ENCODE measurements around the gene NACC1. TPM values are rescaled to one million over a fixed set of nuclear protein-coding genes. Genes with fewer than 3 reads are reported as not detected.

NACC1 gene
- total and polyA plus RNA-seq, 2 donors (not counting 3 experiments of a cell fraction or from before 2014, with no cell fraction given) = 97.6 to 120 TPM

DNA sequence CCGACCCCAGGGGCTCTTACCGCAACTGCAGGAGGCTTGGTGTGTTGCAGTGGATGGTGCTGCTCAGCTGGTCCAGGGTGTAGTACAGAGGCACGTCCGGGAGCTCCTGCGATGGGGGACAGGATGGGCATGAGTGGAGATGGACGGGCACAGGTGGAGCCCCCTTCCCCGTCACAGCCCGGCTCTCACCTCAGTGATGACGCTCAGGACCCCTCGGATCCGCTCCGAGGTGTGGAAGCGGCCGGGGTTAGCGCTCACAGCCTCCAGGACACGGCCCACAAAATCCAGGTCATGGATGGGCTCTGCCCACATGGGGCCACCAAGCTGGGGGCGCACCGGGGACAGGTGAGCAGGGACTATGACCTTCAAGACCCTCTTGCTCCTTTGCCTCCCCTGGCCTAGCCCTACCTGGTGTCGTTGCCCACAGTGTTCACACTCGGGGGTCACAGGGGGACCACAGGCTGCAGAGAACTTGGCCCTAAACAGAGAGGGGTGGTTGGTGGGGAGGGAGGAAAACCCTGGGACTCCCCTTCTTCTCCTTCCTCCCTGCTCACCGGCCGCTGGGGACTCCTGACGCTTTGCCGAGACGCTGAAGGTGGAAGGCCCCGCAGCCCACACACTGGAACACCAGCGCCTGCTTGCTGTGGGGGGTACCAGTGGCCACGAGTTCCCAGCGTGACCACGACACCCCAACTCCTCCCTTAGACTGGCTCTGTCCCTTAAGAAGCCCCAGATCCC is 8.5 kb upstream of the NACC1 start:
- FAIRE-seq (no peak), DNase-seq (ENCODE audit: low read depth, low spot score) (no peak)
- H4K20me1 ChIP-seq (replicated peaks; ENCODE audit: control insufficient read depth, extremely low read depth, insufficient read depth, low read length) = no peaks in the 10 kb centered on the region
- ChIA-PET POLR2A (interaction anchor here (0.6 kb wide), 1 partner anchor 90 kb away, joined by 3 read pairs; no protein-coding TSS in a partner anchor), CTCF (interaction anchor here (0.6 to 1.5 kb wide), 2 partner anchors 21 to 144 kb away, joined by 3 read pairs; no protein-coding TSS in a partner anchor)
- intact Hi-C loops (cut with micrococcal nuclease) (no loop called here), dilution Hi-C loops (cut with MboI; ENCODE audit: extremely low pct_ligation_motif_present, low sequenced_read_pairs) (no loop called here)
- H3K4me3 ChIP-seq (replicated peaks in 1 of 3; ENCODE audit: insufficient read depth in 1 of 3, low read depth in 1 of 3, low read length in 3 of 3) = no peak overlapping the region
- no peaks in the 10 kb centered on the region for H3K27me3 ChIP-seq (ENCODE audit: control insufficient read depth in 2 of 2, insufficient read depth in 2 of 2, low read length in 2 of 2)
- H3K9me1 ChIP-seq (replicated peaks; ENCODE audit: control insufficient read depth, extremely low read depth, insufficient read depth, low read length) = no peaks in the 10 kb centered on the region
- H3K79me2 ChIP-seq (ENCODE audit: control insufficient read depth, insufficient read depth, low read length) = no peaks in the 10 kb centered on the region
- no peak overlapping the region for H3K4me2 ChIP-seq (ENCODE audit: insufficient read depth, low read length)
- peaks cover 7% of the 10 kb centered on the region for H3K4me1 ChIP-seq (ENCODE audit: control insufficient read depth, extremely low read depth, insufficient read depth, low read length)
- H3K36me3 ChIP-seq (ENCODE audit: control insufficient read depth in 2 of 2, extremely low read depth in 1 of 2, insufficient read depth in 2 of 2, low read length in 2 of 2) = peaks cover 0 to 19% of the 10 kb centered on the region in 2 experiments
- H2AFZ ChIP-seq (ENCODE audit: low read depth, low read length) = no peak overlapping the region
- H3K9ac ChIP-seq (replicated peaks; ENCODE audit: extremely low read depth, insufficient read depth, low read length) = no peak overlapping the region
- TF ChIP-seq POLR2AphosphoS5 (IDR thresholded peaks at IDR 0.05; ENCODE audit: insufficient read depth, low read depth, low read length) = no peak
- no peak for TF ChIP-seq JUN (IDR thresholded peaks at IDR 0.05; ENCODE audit: borderline replicate concordance, insufficient read depth, insufficient read length, low read depth)
- no peak for TF ChIP-seq EZH2 (IDR thresholded peaks at IDR 0.05; ENCODE audit: borderline replicate concordance, low read depth, low read length, severe bottlenecking)
- TF ChIP-seq GATA2 (IDR thresholded peaks at IDR 0.05; ENCODE audit: insufficient read depth, insufficient read length, low read depth, low read length) = no peak
- TF ChIP-seq MYC (IDR thresholded peaks at IDR 0.05; ENCODE audit: low read depth, low read length) = no peak
- TF ChIP-seq FOS (IDR thresholded peaks at IDR 0.05; ENCODE audit: borderline replicate concordance, insufficient read depth, low read length) = no peak
- no peak for TF ChIP-seq POLR2A (IDR thresholded peaks at IDR 0.05; ENCODE audit: low read depth, low read length)
- TF ChIP-seq, protein P1, sequence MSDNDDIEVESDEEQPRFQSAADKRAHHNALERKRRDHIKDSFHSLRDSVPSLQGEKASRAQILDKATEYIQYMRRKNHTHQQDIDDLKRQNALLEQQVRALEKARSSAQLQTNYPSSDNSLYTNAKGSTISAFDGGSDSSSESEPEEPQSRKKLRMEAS (IDR thresholded peaks at IDR 0.05; ENCODE audit: insufficient read depth, insufficient read length) = no peak
- TF ChIP-seq, protein P2, sequence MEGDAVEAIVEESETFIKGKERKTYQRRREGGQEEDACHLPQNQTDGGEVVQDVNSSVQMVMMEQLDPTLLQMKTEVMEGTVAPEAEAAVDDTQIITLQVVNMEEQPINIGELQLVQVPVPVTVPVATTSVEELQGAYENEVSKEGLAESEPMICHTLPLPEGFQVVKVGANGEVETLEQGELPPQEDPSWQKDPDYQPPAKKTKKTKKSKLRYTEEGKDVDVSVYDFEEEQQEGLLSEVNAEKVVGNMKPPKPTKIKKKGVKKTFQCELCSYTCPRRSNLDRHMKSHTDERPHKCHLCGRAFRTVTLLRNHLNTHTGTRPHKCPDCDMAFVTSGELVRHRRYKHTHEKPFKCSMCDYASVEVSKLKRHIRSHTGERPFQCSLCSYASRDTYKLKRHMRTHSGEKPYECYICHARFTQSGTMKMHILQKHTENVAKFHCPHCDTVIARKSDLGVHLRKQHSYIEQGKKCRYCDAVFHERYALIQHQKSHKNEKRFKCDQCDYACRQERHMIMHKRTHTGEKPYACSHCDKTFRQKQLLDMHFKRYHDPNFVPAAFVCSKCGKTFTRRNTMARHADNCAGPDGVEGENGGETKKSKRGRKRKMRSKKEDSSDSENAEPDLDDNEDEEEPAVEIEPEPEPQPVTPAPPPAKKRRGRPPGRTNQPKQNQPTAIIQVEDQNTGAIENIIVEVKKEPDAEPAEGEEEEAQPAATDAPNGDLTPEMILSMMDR (IDR thresholded peaks at IDR 0.05; ENCODE audit: extremely low read depth in 1 of 2, insufficient read depth in 1 of 2, low read depth in 1 of 2, low read length in 2 of 2) = no peak
- BruUV-seq (replicated peaks) = no TSS peak
- H3K27ac ChIP-seq (ENCODE audit: insufficient read depth, low read depth, low read length) = no peak overlapping the region
- no peaks in the 10 kb centered on the region for H3K9me3 ChIP-seq (replicated peaks; ENCODE audit: control insufficient read depth, insufficient read depth, low read length)
